ENCODE results near the gene ZNF280D.
"Not testable (repeated sequence)": the region's sequence is repeated elsewhere in the genome, so short reads cannot be mapped to it uniquely, and the experiment has no call there.

ZNF280D gene

GRCh38 chr15:56733136-56734012 is at the start of gene ZNF280D:
Gene ZNF280D (minus strand): TSS chr15:56733509. CDS start chr15:56707109, 26,400 bp downstream.
- peak; percentile 72 to 73 for DNase-seq (ENCODE audit: low read depth in 2 of 2)

GRCh38 chr15:56782306-56782705 is 49.0 kb upstream of the ZNF280D start:
- no peak for DNase-seq (ENCODE audit: low read depth in 2 of 2)

- no peak for DNase-seq (ENCODE audit: low read depth in 2 of 2)
Measured at GRCh38 chr15:56781666-56782065, 48.4 kb upstream of the ZNF280D start.

- peak in 1 of 2 donors; percentile 0 for DNase-seq (ENCODE audit: low read depth in 2 of 2)
Measured at GRCh38 chr15:56780102-56780725, 46.9 kb upstream of the ZNF280D start.

- not testable (repeated sequence) for DNase-seq (ENCODE audit: low read depth in 2 of 2)
Measured at GRCh38 chr15:56779449-56779848, 46.1 kb upstream of the ZNF280D start.

GRCh38 chr15:56778761-56779160 is 45.5 kb upstream of the ZNF280D start:
- DNase-seq (ENCODE audit: low read depth in 2 of 2), result no peak

DNA sequence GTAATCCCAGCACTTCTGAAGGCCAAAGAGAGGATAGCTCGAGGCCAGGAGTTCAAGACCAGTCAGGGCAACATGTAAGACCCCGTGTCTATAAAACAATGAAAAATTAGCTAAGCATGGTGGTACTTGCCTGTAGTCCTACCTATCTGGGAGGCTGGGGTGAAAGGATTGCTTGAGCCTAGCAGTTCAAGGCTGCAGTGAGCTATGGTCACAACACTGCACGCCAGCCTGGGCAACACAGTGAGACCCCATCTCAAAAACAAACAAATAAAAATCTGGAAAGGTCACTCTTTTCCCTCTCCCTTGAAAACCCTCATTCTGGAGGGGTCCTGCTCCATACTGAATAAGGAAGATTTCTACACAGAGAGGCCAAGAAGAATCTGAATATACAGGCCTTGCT is 43.5 kb upstream of the ZNF280D start:
- DNase-seq (ENCODE audit: low read depth in 2 of 2), result no peak

DNA sequence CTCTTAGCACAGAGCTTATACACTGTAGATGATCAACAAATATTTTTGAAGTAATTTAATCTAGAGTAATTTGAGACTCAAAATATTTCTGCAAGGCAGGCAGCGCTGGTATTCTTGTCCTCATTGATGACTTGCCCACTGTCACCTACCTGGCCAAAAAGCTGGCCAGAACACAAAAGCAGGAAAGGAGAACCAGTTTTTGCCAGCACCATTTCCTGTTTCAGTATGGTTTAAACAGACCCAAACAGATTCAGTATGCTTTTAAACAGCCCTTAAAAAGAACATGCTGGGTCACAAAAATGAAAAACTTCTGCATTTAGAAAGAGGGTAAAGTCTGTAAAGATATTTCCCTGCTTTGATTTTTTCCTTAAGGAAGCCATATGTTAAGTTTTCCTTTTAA is 42.3 kb upstream of the ZNF280D start:
- DNase-seq (ENCODE audit: low read depth in 2 of 2), result no peak

DNA sequence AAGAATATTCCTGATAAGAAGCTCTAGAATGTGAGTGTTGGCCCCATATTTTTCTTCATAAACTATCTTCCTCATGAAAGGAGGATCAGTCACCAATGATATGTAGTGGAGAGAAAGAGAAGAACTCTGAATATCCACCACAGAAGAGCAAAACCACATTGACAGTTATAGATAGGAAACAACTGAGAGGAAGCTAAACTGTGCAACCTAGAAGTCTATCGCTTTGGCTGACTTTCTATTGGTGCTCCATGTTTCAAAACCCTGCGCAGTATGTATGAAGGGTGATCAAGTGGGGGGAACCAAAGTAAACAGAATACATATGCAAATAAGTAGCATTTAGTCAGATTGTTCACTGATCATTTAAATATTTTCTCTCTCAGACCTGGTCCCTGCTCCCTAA is 41.0 kb upstream of the ZNF280D start:
- no peak for DNase-seq (ENCODE audit: low read depth in 2 of 2)

GRCh38 chr15:56772868-56773639 is 39.7 kb upstream of the ZNF280D start:
- no peak for DNase-seq (ENCODE audit: low read depth in 2 of 2)

GRCh38 chr15:56770173-56770572 is 36.9 kb upstream of the ZNF280D start:
- no peak for DNase-seq (ENCODE audit: low read depth in 2 of 2)

DNA sequence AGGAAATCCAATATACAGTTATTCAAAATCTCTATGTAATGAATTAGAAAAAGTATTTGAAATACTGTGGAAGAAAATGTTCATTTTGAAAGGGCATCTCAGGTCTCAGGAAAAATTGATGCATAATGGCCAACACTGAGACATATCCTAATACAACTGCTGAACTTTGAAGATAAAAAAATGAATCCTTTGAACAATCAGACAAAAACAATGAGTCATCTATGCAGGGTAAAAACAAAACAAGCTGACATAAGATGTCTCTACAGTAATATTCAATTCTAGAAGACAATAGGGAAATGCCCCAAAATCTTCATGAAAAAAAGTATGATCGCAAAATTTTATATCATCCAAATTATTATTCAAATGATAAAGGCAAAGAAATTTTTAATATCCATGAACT is 34.0 kb upstream of the ZNF280D start:
- DNase-seq (ENCODE audit: low read depth in 2 of 2), result no peak

- DNase-seq (ENCODE audit: low read depth in 2 of 2), result no peak
Measured at GRCh38 chr15:56765251-56765650, 31.9 kb upstream of the ZNF280D start.

- no peak for DNase-seq (ENCODE audit: low read depth in 2 of 2)
Measured at GRCh38 chr15:56763141-56763895, 30.0 kb upstream of the ZNF280D start.

DNA sequence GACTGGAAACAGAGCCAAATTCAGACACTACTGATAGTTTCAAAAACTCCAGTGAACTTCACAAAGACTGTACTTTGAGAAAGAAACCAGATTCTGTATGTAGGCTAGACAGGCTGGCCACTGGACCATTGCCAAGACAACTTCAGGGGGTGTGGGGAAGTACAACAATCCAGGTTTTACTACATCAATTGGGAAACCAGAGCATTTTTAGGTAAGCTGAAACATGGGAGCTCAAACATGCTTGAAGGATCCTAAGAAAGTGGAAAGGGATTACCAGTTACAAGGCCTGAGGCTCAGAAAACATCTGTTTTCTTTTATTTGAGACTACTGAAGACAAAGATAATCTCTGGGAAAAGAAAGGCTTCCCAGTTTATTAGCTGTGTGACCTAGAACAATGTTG is 26.9 kb upstream of the ZNF280D start:
- DNase-seq (ENCODE audit: low read depth in 2 of 2), result no peak

DNA sequence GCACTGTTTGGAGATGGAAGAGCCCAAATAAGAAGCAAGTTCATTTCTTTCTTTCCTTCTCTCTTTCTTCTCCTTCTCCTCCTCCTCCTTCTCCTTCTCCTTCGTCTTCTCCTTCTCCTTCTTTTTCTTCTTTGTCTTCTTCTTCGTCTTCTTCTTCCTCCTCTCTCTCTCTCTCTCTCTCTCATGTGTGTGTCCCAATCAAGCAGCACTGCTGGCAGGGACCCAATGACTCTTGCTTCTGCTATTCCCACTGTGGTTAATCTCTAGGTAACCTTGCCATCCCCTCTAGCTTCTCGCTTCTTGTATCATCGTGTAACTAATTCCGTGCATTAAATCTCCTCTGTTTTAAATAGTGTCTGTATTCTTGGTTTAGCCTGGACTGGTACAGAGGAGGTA is 26.1 kb upstream of the ZNF280D start:
- DNase-seq (ENCODE audit: low read depth in 2 of 2), result no peak

GRCh38 chr15:56758770-56759449 is 25.6 kb upstream of the ZNF280D start:
- DNase-seq (ENCODE audit: low read depth in 2 of 2), result no peak

DNA sequence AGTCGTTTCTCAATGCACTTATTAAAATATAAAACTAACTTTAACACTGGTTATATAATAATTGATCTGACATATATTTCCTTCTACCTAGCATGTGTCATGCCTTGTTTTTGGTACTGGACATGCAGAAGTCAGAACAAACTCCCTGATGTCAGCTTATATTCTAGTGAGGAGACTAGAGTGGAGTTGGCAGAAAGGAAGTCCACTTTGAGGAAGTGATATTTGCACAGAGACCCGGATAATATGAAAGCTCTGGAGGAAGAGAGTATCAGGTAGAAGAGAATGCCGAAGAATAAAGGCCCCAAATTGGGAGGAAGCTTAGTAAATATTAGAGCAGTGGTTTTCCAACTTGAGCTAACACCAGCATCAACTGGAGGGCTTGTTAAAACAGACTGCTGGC is 24.6 kb upstream of the ZNF280D start:
- DNase-seq (ENCODE audit: low read depth in 2 of 2), result no peak

DNA sequence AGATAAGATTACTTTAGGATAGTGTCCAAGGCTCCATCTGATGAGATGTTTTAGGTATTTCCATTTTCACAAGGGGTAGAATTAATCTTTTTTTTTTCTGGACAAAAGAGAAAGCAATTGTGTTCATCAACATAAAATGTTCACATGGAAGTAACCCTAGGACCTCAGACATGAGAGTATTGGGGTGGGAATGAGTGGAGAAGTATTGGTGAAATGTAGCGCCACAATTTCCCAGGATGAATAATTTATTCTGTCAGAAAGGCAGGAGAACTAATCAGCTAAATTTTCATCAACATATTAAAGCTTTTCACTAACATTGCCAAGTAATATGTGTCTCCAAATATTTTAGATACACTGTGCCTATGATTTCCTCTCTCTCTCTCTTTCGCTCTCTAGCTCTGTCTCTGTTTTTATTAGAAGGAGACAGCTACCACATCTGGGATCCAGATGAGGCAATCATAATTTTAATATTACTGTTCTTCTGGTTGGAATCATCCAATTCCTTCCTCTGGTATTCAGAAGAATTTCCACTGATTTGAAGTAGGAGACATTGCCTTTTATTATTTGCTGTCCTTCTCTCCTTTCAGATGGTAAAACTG is 21.6 kb upstream of the ZNF280D start:
- no peak for DNase-seq (ENCODE audit: low read depth in 2 of 2)

GRCh38 chr15:56752986-56753385 is 19.7 kb upstream of the ZNF280D start:
- DNase-seq (ENCODE audit: low read depth in 2 of 2), result no peak

- DNase-seq (ENCODE audit: low read depth in 2 of 2), result no peak
Measured at GRCh38 chr15:56749982-56750381, 16.7 kb upstream of the ZNF280D start.

All from stimulated activated CD4-positive, alpha-beta T cell treated with anti-CD3 and anti-CD28 coated beads, Interleukin-15, amount 100 ng/mL, for 48 hours (primary cell).